AG10803 (cell line): Measurements from ENCODE around the gene SHFL.
A peak's percentile ranks its signal among the peaks of the same experiment; 100 is the strongest.

Source experiments
- DNase-seq: peaks from one replicate; pipeline ENCODE4 v3.0.0; 2010; ENCODE audit warnings: low read depth
- H3K4me3 ChIP-seq: 2 replicates; pipeline ENCODE4 v1.5.1; 2011; ENCODE audit warnings: mild to moderate bottlenecking, low read length, control low read depth
- TF ChIP-seq, protein P1 (sequence below): conservative IDR thresholded peaks from 2 replicates; pipeline ENCODE4 v1.5.1; 2011; ENCODE audit warnings: mild to moderate bottlenecking, low read length, control low read depth, inconsistent platforms

Gene SHFL

DNA sequence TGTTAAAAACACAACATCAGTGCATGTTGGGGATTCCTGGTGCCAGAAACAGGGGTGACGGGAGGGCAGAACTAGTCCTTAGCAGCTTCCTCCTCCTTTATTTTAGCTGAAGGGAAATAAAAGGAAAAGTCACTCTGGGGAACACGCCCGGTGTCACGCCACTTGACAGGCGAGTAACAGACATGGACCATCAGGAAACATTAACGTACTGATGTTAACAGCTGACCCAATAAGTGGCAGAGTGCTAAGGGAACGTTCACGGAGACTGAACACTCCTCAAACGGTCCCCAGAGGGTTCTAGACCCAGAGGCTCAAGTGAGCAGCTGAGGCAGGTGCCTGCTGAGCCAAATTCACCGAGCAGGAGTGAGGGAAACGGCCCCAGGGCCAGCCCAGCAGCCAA is 47.5 kb downstream of the SHFL start:
- DNase-seq, result no peak

GRCh38 chr19:10134040-10134439 is 47.9 kb downstream of the SHFL start:
- TF ChIP-seq, protein P1, sequence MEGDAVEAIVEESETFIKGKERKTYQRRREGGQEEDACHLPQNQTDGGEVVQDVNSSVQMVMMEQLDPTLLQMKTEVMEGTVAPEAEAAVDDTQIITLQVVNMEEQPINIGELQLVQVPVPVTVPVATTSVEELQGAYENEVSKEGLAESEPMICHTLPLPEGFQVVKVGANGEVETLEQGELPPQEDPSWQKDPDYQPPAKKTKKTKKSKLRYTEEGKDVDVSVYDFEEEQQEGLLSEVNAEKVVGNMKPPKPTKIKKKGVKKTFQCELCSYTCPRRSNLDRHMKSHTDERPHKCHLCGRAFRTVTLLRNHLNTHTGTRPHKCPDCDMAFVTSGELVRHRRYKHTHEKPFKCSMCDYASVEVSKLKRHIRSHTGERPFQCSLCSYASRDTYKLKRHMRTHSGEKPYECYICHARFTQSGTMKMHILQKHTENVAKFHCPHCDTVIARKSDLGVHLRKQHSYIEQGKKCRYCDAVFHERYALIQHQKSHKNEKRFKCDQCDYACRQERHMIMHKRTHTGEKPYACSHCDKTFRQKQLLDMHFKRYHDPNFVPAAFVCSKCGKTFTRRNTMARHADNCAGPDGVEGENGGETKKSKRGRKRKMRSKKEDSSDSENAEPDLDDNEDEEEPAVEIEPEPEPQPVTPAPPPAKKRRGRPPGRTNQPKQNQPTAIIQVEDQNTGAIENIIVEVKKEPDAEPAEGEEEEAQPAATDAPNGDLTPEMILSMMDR, result no peak
- no peak for DNase-seq
- H3K4me3 ChIP-seq, result no peak overlapping the region

More for the DNA sequence above, 47.5 kb downstream of the SHFL start:
- no peak overlapping the region for H3K4me3 ChIP-seq
- TF ChIP-seq, protein P1, result no peak

DNA sequence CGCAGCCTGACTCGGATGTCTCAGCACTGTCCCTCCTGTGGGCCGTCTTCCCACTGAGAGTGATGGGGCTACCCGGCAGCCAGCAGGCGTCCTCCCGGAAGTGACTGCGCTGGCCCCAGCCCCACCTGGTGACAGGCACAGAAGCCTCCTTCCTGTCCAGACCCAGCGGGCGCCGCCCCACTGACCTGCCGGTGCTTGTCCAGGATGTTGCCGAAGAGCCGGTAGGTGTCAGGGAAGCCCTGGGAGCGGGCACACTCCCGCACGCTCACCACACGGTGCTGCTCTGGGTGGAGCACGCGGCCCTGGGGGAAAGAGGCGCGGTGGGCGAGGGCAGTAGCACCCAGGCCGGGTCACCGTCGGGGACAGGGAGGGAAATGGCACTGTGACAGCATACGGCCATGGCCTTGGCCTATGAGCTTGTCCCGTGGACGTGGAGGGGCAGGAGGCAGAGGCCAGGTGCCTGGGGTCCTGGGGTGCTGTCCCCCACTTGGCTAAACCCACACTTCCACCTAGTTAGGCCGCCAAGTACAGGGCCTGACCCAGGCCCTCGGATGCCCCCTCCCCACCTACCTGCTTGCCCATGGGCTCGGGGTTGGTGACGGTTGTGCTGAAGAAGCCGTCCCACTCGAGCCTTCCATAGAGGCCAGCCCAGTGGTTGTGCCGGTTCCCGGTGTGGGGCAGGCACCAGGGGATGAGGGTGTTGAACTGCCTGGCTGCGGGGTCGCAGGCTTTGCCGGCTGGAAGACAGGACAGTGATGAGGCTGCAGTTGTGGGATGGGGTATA is 49.6 kb downstream of the SHFL start:
- DNase-seq, result no peak
- H3K4me3 ChIP-seq, result no peak overlapping the region
- TF ChIP-seq, protein P1, result no peak

- TF ChIP-seq, protein P1, result no peak
- no peak for DNase-seq
- no peak overlapping the region for H3K4me3 ChIP-seq
Observed at GRCh38 chr19:10136936-10137335, 50.8 kb downstream of the SHFL start.

- TF ChIP-seq, protein P1, result no peak
- H3K4me3 ChIP-seq, result no peak overlapping the region
- DNase-seq, result peak; percentile 44
Observed at GRCh38 chr19:10137751-10138682, 51.9 kb downstream of the SHFL start.

GRCh38 chr19:10138879-10139795 is 53.0 kb downstream of the SHFL start:
- DNase-seq, result no peak
- H3K4me3 ChIP-seq, result no peak overlapping the region

More at GRCh38 chr19:10138879-10139795, 53.0 kb downstream of the SHFL start:
- TF ChIP-seq, protein P1, result no peak
